HEK293 (cell line): ENCODE measurements around the gene APBB2.

Experiments used
- CTCF ChIA-PET: fragments of 350-600 bp; formaldehyde crosslinking; extraction: SDS; loops from one replicate; lab custom pipeline; 2021; ENCODE audit warnings: antibody characterized with exemption; lab: Yijun Ruan, JAX
- POLR2A ChIA-PET: fragments of 300-600 bp; formaldehyde crosslinking; extraction: SDS; loops from one replicate; lab custom pipeline; 2020; ENCODE audit warnings: antibody characterized with exemption, inconsistent platforms; lab: Yijun Ruan, JAX
- H3K27ac ChIP-seq: fragments of 200-500 bp; sonication (Bioruptor generic); 2 replicates; pipeline ENCODE4 v1.5.1; 2014; ENCODE audit warnings: low read depth, low read length, control low read depth, inconsistent platforms; ENCODE audit errors: extremely low read depth
- H3K36me3 ChIP-seq, 2 experiments: fragments of 200-500 bp in 1 of 2; sonication (Bioruptor generic) in 1 of 2; 1 replicate in 1 of 2; 2 replicates in 1 of 2; pipeline ENCODE4 v1.5.1; 2014 to 2017; ENCODE audit warnings: inconsistent platforms in 2 of 2, low read length in 2 of 2; ENCODE audit not compliant: control insufficient read depth in 2 of 2, insufficient read depth in 1 of 2
- H3K4me1 ChIP-seq: fragments of 200-500 bp; sonication (Bioruptor generic); 2 replicates; pipeline ENCODE4 v1.5.1; 2014; ENCODE audit warnings: mild to moderate bottlenecking, low read length, inconsistent platforms; ENCODE audit not compliant: control insufficient read depth, insufficient read depth
- H3K4me3 ChIP-seq: 2 replicates; pipeline ENCODE4 v1.5.1; 2011; ENCODE audit warnings: low read depth, mild to moderate bottlenecking, control low read depth, low read length, moderate library complexity
- H3K9me3 ChIP-seq: fragments of 200-500 bp; sonication (Bioruptor generic); 2 replicates; pipeline ENCODE4 v1.5.1; 2014; ENCODE audit warnings: low read depth, low read length, inconsistent platforms; ENCODE audit not compliant: control insufficient read depth, insufficient read depth
- GLI2 ChIP-seq: fragments of 450-650 bp; formaldehyde crosslinking; IDR thresholded peaks from 2 replicates; pipeline ENCODE4; 2017; ENCODE audit warnings: missing biosample characterization, missing genetic modification characterization, low read depth, borderline replicate concordance
- SCRT2 ChIP-seq: fragments of 450-650 bp; formaldehyde crosslinking; IDR thresholded peaks from 2 replicates; pipeline ENCODE4 v1.5.1; 2016; ENCODE audit warnings: missing biosample characterization, missing genetic modification characterization
- WT1 ChIP-seq: fragments of 450-650 bp; formaldehyde crosslinking; IDR thresholded peaks from 2 replicates; pipeline ENCODE4 v1.5.1; 2016; ENCODE audit warnings: missing biosample characterization, missing genetic modification characterization
- ZBTB20 ChIP-seq: fragments of 450-650 bp; formaldehyde crosslinking; IDR thresholded peaks from 2 replicates; pipeline ENCODE4 v1.5.1; 2016; ENCODE audit warnings: missing biosample characterization, missing genetic modification characterization
- ZBTB48 ChIP-seq: fragments of 450-650 bp; formaldehyde crosslinking; IDR thresholded peaks from 2 replicates; pipeline ENCODE4 v1.5.1; 2016; ENCODE audit warnings: missing biosample characterization, missing genetic modification characterization
- ZNF146 ChIP-seq: fragments of 450-650 bp; formaldehyde crosslinking; IDR thresholded peaks from 2 replicates; pipeline ENCODE4 v1.5.1; 2016; ENCODE audit warnings: missing biosample characterization, missing genetic modification characterization
- ZNF16 ChIP-seq: fragments of 450-650 bp; formaldehyde crosslinking; IDR thresholded peaks from 2 replicates; pipeline ENCODE4 v1.5.1; 2016; ENCODE audit warnings: low read depth, missing biosample characterization, missing genetic modification characterization
- ZNF169 ChIP-seq: fragments of 450-650 bp; formaldehyde crosslinking; IDR thresholded peaks from 2 replicates; pipeline ENCODE4 v1.5.1; 2016; ENCODE audit warnings: missing biosample characterization, missing genetic modification characterization
- ZNF202 ChIP-seq: fragments of 450-650 bp; formaldehyde crosslinking; IDR thresholded peaks from 2 replicates; pipeline ENCODE4 v1.5.1; 2016; ENCODE audit warnings: missing biosample characterization, missing genetic modification characterization, borderline replicate concordance
- ZNF350 ChIP-seq: fragments of 450-650 bp; formaldehyde crosslinking; IDR thresholded peaks from 2 replicates; pipeline ENCODE4 v1.5.0; 2017; ENCODE audit warnings: missing biosample characterization, mild to moderate bottlenecking, missing genetic modification characterization
- ZNF423 ChIP-seq: fragments of 450-650 bp; formaldehyde crosslinking; IDR thresholded peaks from 2 replicates; pipeline ENCODE4 v1.5.1; 2016; ENCODE audit warnings: missing biosample characterization, missing genetic modification characterization
- ZNF514 ChIP-seq: fragments of 450-650 bp; formaldehyde crosslinking; IDR thresholded peaks from 2 replicates; pipeline ENCODE4 v1.5.1; 2016; ENCODE audit warnings: missing biosample characterization, missing genetic modification characterization
- ZNF600 ChIP-seq: fragments of 450-650 bp; formaldehyde crosslinking; IDR thresholded peaks from 2 replicates; pipeline ENCODE4 v1.5.1; 2016; ENCODE audit warnings: missing biosample characterization, missing genetic modification characterization
- ZNF610 ChIP-seq: fragments of 450-650 bp; formaldehyde crosslinking; IDR thresholded peaks from 2 replicates; pipeline ENCODE4 v1.5.1; 2016; ENCODE audit warnings: missing biosample characterization, missing genetic modification characterization, borderline replicate concordance
- ZNF76 ChIP-seq: fragments of 450-650 bp; formaldehyde crosslinking; IDR thresholded peaks from 2 replicates; pipeline ENCODE4; 2016; ENCODE audit warnings: low read depth, missing biosample characterization, missing genetic modification characterization, borderline replicate concordance
- ZNF777 ChIP-seq: fragments of 450-650 bp; formaldehyde crosslinking; IDR thresholded peaks from 2 replicates; pipeline ENCODE4 v1.5.1; 2017; ENCODE audit warnings: missing biosample characterization, missing genetic modification characterization, borderline replicate concordance
- TF ChIP-seq, protein P1 (sequence below): fragments of 450-650 bp; formaldehyde crosslinking; IDR thresholded peaks from 2 replicates; pipeline ENCODE4 v1.5.1; 2016; ENCODE audit warnings: missing biosample characterization, missing genetic modification characterization, borderline replicate concordance
- TF ChIP-seq, protein P2 (sequence below): fragments of 450-650 bp; formaldehyde crosslinking; IDR thresholded peaks from 2 replicates; pipeline ENCODE4 v1.5.1; 2016; ENCODE audit warnings: missing biosample characterization, missing genetic modification characterization
- TF ChIP-seq, protein P3 (sequence below): fragments of 450-650 bp; formaldehyde crosslinking; IDR thresholded peaks from 2 replicates; pipeline ENCODE4 v1.5.1; 2016; ENCODE audit warnings: missing biosample characterization, missing genetic modification characterization, borderline replicate concordance

Gene APBB2

DNA sequence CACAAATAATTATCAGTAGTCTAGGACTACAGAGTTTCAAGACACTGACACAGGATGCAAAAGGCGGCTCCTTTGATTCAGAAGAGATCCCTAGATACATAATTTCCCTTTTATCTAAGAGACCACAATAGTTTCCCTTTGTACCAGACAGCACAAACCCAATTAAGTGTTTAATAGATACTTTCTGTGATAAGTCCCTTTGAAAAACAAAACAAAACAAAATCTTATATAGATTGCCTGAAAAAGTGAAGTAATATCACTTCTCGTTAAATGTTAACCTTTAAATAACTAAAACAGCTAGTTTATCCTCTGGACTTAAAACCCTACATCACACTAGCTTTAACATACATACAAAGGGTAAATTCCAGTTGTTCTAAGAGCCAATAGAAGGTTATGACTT is 49.9 kb downstream of the APBB2 start:
- Histone ChIP-seq H3K4me1 (no peaks in the 10 kb centered on the region; the same call in 1 of the 2 replicates), H3K9me3 (no peaks in the 10 kb centered on the region), H3K36me3 (no peaks in the 10 kb centered on the region; a peak in 1 of 3 replicates), H3K27ac (no peak overlapping the region), H3K4me3 (no peak overlapping the region)
- ChIA-PET CTCF (interaction anchor here (0.7 kb wide), 1 partner anchor 188 kb away, joined by 3 read pairs; no protein-coding TSS in a partner anchor), POLR2A (no interaction called here)
- TF ChIP-seq ZNF76 (tag by site-specific recombination) (no peak), ZNF777 (tag by site-specific recombination) (no peak), ZNF146 (tag by site-specific recombination) (no peak), GLI2 (no peak), ZNF423 (tag by site-specific recombination) (no peak), ZNF610 (tag by site-specific recombination) (no peak), ZNF514 (tag by site-specific recombination) (no peak), ZNF169 (no peak), ZNF16 (tag by site-specific recombination) (no peak), ZNF350 (tag by site-specific recombination) (no peak), SCRT2 (tag by site-specific recombination) (no peak), ZNF202 (tag by site-specific recombination) (no peak), WT1 (tag by site-specific recombination) (no peak), ZNF600 (tag by site-specific recombination) (no peak), ZBTB20 (no peak), ZBTB48 (tag by site-specific recombination) (no peak)
- TF ChIP-seq, protein P1, sequence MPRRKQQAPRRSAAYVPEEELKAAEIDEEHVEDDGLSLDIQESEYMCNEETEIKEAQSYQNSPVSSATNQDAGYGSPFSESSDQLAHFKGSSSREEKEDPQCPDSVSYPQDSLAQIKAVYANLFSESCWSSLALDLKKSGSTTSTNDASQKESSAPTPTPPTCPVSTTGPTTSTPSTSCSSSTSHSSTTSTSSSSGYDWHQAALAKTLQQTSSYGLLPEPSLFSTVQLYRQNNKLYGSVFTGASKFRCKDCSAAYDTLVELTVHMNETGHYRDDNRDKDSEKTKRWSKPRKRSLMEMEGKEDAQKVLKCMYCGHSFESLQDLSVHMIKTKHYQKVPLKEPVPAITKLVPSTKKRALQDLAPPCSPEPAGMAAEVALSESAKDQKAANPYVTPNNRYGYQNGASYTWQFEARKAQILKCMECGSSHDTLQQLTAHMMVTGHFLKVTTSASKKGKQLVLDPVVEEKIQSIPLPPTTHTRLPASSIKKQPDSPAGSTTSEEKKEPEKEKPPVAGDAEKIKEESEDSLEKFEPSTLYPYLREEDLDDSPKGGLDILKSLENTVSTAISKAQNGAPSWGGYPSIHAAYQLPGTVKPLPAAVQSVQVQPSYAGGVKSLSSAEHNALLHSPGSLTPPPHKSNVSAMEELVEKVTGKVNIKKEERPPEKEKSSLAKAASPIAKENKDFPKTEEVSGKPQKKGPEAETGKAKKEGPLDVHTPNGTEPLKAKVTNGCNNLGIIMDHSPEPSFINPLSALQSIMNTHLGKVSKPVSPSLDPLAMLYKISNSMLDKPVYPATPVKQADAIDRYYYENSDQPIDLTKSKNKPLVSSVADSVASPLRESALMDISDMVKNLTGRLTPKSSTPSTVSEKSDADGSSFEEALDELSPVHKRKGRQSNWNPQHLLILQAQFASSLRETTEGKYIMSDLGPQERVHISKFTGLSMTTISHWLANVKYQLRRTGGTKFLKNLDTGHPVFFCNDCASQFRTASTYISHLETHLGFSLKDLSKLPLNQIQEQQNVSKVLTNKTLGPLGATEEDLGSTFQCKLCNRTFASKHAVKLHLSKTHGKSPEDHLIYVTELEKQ (tag by site-specific recombination), result no peak
- TF ChIP-seq, protein P2, sequence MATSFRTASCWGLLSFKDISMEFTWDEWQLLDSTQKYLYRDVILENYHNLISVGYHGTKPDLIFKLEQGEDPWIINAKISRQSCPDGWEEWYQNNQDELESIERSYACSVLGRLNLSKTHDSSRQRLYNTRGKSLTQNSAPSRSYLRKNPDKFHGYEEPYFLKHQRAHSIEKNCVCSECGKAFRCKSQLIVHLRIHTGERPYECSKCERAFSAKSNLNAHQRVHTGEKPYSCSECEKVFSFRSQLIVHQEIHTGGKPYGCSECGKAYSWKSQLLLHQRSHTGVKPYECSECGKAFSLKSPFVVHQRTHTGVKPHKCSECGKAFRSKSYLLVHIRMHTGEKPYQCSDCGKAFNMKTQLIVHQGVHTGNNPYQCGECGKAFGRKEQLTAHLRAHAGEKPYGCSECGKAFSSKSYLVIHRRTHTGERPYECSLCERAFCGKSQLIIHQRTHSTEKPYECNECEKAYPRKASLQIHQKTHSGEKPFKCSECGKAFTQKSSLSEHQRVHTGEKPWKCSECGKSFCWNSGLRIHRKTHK (tag by site-specific recombination), result no peak
- TF ChIP-seq, protein P3, sequence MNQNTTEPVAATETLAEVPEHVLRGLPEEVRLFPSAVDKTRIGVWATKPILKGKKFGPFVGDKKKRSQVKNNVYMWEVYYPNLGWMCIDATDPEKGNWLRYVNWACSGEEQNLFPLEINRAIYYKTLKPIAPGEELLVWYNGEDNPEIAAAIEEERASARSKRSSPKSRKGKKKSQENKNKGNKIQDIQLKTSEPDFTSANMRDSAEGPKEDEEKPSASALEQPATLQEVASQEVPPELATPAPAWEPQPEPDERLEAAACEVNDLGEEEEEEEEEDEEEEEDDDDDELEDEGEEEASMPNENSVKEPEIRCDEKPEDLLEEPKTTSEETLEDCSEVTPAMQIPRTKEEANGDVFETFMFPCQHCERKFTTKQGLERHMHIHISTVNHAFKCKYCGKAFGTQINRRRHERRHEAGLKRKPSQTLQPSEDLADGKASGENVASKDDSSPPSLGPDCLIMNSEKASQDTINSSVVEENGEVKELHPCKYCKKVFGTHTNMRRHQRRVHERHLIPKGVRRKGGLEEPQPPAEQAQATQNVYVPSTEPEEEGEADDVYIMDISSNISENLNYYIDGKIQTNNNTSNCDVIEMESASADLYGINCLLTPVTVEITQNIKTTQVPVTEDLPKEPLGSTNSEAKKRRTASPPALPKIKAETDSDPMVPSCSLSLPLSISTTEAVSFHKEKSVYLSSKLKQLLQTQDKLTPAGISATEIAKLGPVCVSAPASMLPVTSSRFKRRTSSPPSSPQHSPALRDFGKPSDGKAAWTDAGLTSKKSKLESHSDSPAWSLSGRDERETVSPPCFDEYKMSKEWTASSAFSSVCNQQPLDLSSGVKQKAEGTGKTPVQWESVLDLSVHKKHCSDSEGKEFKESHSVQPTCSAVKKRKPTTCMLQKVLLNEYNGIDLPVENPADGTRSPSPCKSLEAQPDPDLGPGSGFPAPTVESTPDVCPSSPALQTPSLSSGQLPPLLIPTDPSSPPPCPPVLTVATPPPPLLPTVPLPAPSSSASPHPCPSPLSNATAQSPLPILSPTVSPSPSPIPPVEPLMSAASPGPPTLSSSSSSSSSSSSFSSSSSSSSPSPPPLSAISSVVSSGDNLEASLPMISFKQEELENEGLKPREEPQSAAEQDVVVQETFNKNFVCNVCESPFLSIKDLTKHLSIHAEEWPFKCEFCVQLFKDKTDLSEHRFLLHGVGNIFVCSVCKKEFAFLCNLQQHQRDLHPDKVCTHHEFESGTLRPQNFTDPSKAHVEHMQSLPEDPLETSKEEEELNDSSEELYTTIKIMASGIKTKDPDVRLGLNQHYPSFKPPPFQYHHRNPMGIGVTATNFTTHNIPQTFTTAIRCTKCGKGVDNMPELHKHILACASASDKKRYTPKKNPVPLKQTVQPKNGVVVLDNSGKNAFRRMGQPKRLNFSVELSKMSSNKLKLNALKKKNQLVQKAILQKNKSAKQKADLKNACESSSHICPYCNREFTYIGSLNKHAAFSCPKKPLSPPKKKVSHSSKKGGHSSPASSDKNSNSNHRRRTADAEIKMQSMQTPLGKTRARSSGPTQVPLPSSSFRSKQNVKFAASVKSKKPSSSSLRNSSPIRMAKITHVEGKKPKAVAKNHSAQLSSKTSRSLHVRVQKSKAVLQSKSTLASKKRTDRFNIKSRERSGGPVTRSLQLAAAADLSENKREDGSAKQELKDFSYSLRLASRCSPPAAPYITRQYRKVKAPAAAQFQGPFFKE (tag by site-specific recombination), result no peak
